K562 (cell line): ENCODE data around the gene CDC42BPB. TPM values are rescaled to one million over a fixed set of nuclear protein-coding genes. Genes with fewer than 3 reads are reported as not detected.

Source experiments
- ATAC-seq: fragments of 200-7000 bp; cut with Tn5 transposase; 3 replicates; pipeline ENCODE4 v1.9.1; 2020; ENCODE audit warnings: moderate library complexity
- BruUV-seq: library from RNA; stranded (reverse); fragments of 400-500 nt; replicated peaks from 2 replicates; lab custom pipeline; 2021; lab: Mats Ljungman, UMichigan
- CTCF ChIA-PET: fragments of 300-600 bp; formaldehyde crosslinking; extraction: SDS; loops from one replicate; lab custom pipeline; 2021; ENCODE audit warnings: low intra/inter-chr PET ratio; lab: Yijun Ruan, JAX
- POLR2A ChIA-PET: fragments of 300-600, 350-650 bp; sonication (Branson Sonifier 250); formaldehyde crosslinking; extraction: SDS; loops from one replicate; lab custom pipeline; 2021; ENCODE audit warnings: antibody characterized with exemption, inconsistent platforms; lab: Yijun Ruan, JAX
- DNase-seq, 4 experiments: peaks; one replicate each; pipeline versions ENCODE4 v3.0.0 to v3.0.0-alpha.2; 2011 to 2018; ENCODE audit warnings: low spot score in 3 of 4, mixed read lengths in 3 of 4; ENCODE audit errors: extremely low read depth in 1 of 4
- FAIRE-seq: peaks from 2 replicates; lab custom pipeline; 2011; peaks lifted over from hg19 to GRCh38; lab: Jason Lieb, UNC
- H2AFZ ChIP-seq: 2 replicates; pipeline ENCODE4 v1.6.0; 2011; ENCODE audit warnings: low read depth, low read length, control low read depth, inconsistent platforms
- H3K27ac ChIP-seq: fragments of 200-600 bp; 3 replicates; pipeline ENCODE4 v1.8.0; 2011; ENCODE audit warnings: low read depth, mild to moderate bottlenecking, control low read depth, inconsistent platforms, low read length, moderate library complexity, mixed read lengths; ENCODE audit errors: extremely low read depth
- H3K27me3 ChIP-seq, 2 experiments: fragments of 300-600 bp in 1 of 2; 2 replicates in 1 of 2; 3 replicates in 1 of 2; pipeline versions ENCODE4 v1.6.0 to v1.8.0; 2011; ENCODE audit warnings: inconsistent platforms in 2 of 2, low read length in 2 of 2, mild to moderate bottlenecking in 1 of 2, mixed read lengths in 1 of 2, moderate library complexity in 1 of 2; ENCODE audit not compliant: control insufficient read depth in 2 of 2, insufficient read depth in 2 of 2
- H3K36me3 ChIP-seq: fragments of 300-600 bp; 3 replicates; pipeline ENCODE4 v1.8.0; 2011; ENCODE audit warnings: mild to moderate bottlenecking, low read length, inconsistent platforms; ENCODE audit not compliant: control insufficient read depth, insufficient read depth
- H3K4me1 ChIP-seq, 2 experiments: fragments of 200-600 bp in 1 of 2; replicated peaks in 1 of 2; 2 replicates in 1 of 2; 3 replicates in 1 of 2; pipeline versions ENCODE4 v1.5.1 to v1.8.0; 2011; ENCODE audit warnings: inconsistent platforms in 2 of 2, low read length in 2 of 2, mild to moderate bottlenecking in 1 of 2, mixed read lengths in 1 of 2, moderate library complexity in 1 of 2; ENCODE audit not compliant: control insufficient read depth in 2 of 2, insufficient read depth in 2 of 2
- H3K4me2 ChIP-seq: 2 replicates; pipeline ENCODE4 v1.6.1; 2011; ENCODE audit warnings: low read length, control low read depth, inconsistent platforms, mixed read lengths; ENCODE audit not compliant: insufficient read depth
- H3K4me3 ChIP-seq: fragments of 200-600 bp; sonication (generic), shearing (Covaris generic); 2 replicates; pipeline ENCODE4 v1.5.1; 2016; ENCODE audit warnings: control low read depth, inconsistent platforms
- H3K79me2 ChIP-seq: fragments of 200-600 bp; 3 replicates; pipeline ENCODE4 v1.8.0; 2011; ENCODE audit warnings: low read length, inconsistent platforms; ENCODE audit not compliant: control insufficient read depth, insufficient read depth
- H3K9ac ChIP-seq, 2 experiments: 2 replicates each; pipeline versions ENCODE4 v1.6.0 to v1.6.1; 2011; ENCODE audit warnings: low read depth in 2 of 2, low read length in 2 of 2, control low read depth in 1 of 2, inconsistent platforms in 1 of 2, mild to moderate bottlenecking in 1 of 2, mixed read lengths in 1 of 2; ENCODE audit not compliant: insufficient read depth in 1 of 2
- H3K9me1 ChIP-seq: one replicate; pipeline ENCODE4 v1.6.0; 2011; ENCODE audit warnings: inconsistent platforms, mild to moderate bottlenecking, low read length, moderate library complexity; ENCODE audit not compliant: control insufficient read depth, insufficient read depth
- H3K9me3 ChIP-seq: replicated peaks from 2 replicates; pipeline ENCODE4 v1.5.1; 2011; ENCODE audit warnings: low read depth, low read length, inconsistent platforms; ENCODE audit not compliant: control insufficient read depth, insufficient read depth
- H4K20me1 ChIP-seq: replicated peaks from 2 replicates; pipeline ENCODE4 v1.6.1; 2011; ENCODE audit warnings: low read length, inconsistent platforms, mixed read lengths; ENCODE audit not compliant: control insufficient read depth, insufficient read depth
- ARHGAP35 ChIP-seq: fragments of 450-650 bp; IDR thresholded peaks from 2 replicates; pipeline ENCODE4 v1.6.1; 2018; ENCODE audit not compliant: partially characterized antibody
- ARID3B ChIP-seq: fragments of 250-450 bp; sonication (Bioruptor Pico); IDR thresholded peaks from 2 replicates; pipeline ENCODE4 v1.4.0; 2020; ENCODE audit warnings: borderline replicate concordance
- BRCA1 ChIP-seq, 2 experiments: fragments of 450-650 bp in 1 of 2; sonication (generic) in 1 of 2; formaldehyde crosslinking in 1 of 2; IDR thresholded peaks; 2 replicates each; pipeline versions ENCODE4 v1.5.0 to v1.6.1; 2017 to 2020; ENCODE audit warnings: mild to moderate bottlenecking in 1 of 2, missing genetic modification reagents in 1 of 2
- EP300 ChIP-seq: IDR thresholded peaks from 2 replicates; pipeline ENCODE4 v1.6.1; 2012; ENCODE audit warnings: low read length, improper control_type of control experiment
- ESRRA ChIP-seq: fragments of 450-650 bp; IDR thresholded peaks from 2 replicates; pipeline ENCODE4 v1.6.1; 2014; ENCODE audit warnings: low read depth, mild to moderate bottlenecking, moderate library complexity, borderline replicate concordance
- GABPA ChIP-seq: fragments of 200-800 bp; sonication (Bioruptor generic); conservative IDR thresholded peaks from 2 replicates; pipeline ENCODE4 v1.6.1; 2016; ENCODE audit warnings: low read depth, missing genetic modification characterization, missing compliant biosample characterization
- GABPB2 ChIP-seq: fragments of 250-450 bp; sonication (Bioruptor Pico); conservative IDR thresholded peaks from 2 replicates; pipeline ENCODE4 v1.5.1; 2021; ENCODE audit warnings: mild to moderate bottlenecking
- ILF3 ChIP-seq: fragments of 450-650 bp; IDR thresholded peaks from 2 replicates; pipeline ENCODE4 v1.6.1; 2018; ENCODE audit warnings: antibody characterized with exemption, mild to moderate bottlenecking, moderate library complexity, borderline replicate concordance
- KLF1 ChIP-seq: fragments of 450-650 bp; IDR thresholded peaks from 2 replicates; pipeline ENCODE4 v1.6.1; 2016; ENCODE audit warnings: missing genetic modification characterization, missing compliant biosample characterization
- NBN ChIP-seq: fragments of 450-650 bp; IDR thresholded peaks from 2 replicates; pipeline ENCODE4 v1.6.1; 2016; ENCODE audit warnings: low read depth, mild to moderate bottlenecking
- NONO ChIP-seq, 2 experiments: fragments of 200-400 bp in 1 of 2; fragments of 450-650 bp in 1 of 2; formaldehyde crosslinking in 1 of 2; IDR thresholded peaks; 2 replicates each; pipeline ENCODE4 v1.6.1; 2017; ENCODE audit warnings: low read depth in 2 of 2, mild to moderate bottlenecking in 2 of 2, moderate library complexity in 2 of 2, low read length in 1 of 2
- NR4A1 ChIP-seq, 2 experiments: fragments of 250-450 bp in 1 of 2; fragments of 450-650 bp in 1 of 2; sonication (Bioruptor Pico) in 1 of 2; IDR thresholded peaks; 2 replicates each; pipeline versions ENCODE4 v1.4.0 to v1.6.1; 2016 to 2020; ENCODE audit warnings: mild to moderate bottlenecking in 2 of 2, missing compliant biosample characterization in 1 of 2, missing genetic modification characterization in 1 of 2, moderate library complexity in 1 of 2
- RBM39 ChIP-seq: fragments of 200-400 bp; formaldehyde crosslinking; optimal IDR thresholded peaks from 2 replicates; pipeline ENCODE3; 2018; ENCODE audit warnings: low read depth, low read length
- SMC3 ChIP-seq: conservative IDR thresholded peaks from 2 replicates; pipeline ENCODE4 v1.6.1; 2011; ENCODE audit warnings: low read depth, low read length, improper control_type of control experiment; ENCODE audit not compliant: insufficient read depth
- U2AF1 ChIP-seq: fragments of 200-400 bp; formaldehyde crosslinking; optimal IDR thresholded peaks from 2 replicates; pipeline ENCODE3; 2017; ENCODE audit warnings: mild to moderate bottlenecking, low read depth, low read length, moderate library complexity
- ZSCAN32 ChIP-seq: fragments of 450-650 bp; formaldehyde crosslinking; IDR thresholded peaks from 2 replicates; pipeline ENCODE4 v1.4.0; 2020; ENCODE audit warnings: mild to moderate bottlenecking, moderate library complexity
- ZZZ3 ChIP-seq: fragments of 450-650 bp; IDR thresholded peaks from 2 replicates; pipeline ENCODE4 v1.6.1; 2016; ENCODE audit warnings: antibody characterized with exemption, mild to moderate bottlenecking, moderate library complexity
- WGBS: fragments of 100-300 bp; shearing (Covaris generic); methylation state at CpG from one replicate; pipeline ENCODE4 v1.1.6; 2016; ENCODE audit warnings: low coverage, mixed read lengths; ENCODE audit not compliant: insufficient coverage; ENCODE audit errors: missing lambda C conversion rate; 5-methylcytosine and 5-hydroxymethylcytosine counted together
- in situ Hi-C: fragments of 300-500 bp; cut with MboI; formaldehyde crosslinking; loops from 4 replicates; pipeline ENCODE4 v1.15.0; 2018; ENCODE audit warnings: inconsistent platforms, mixed read lengths
- intact Hi-C: fragments of 100-400 bp; cut with micrococcal nuclease; formaldehyde crosslinking; loops from 2 replicates; pipeline ENCODE4 v1.14.2; 2022
- polyA plus RNA-seq, 8 experiments: library from polyadenylated mRNA; depleted of rRNA in 4 of 8; stranded (reverse) in 5 of 8; unstranded in 3 of 8; fragments of >200 nt; fragmentation: Nextera tagmentation in 2 of 8; fragmentation: Illumina TruSeq in 1 of 8; extraction: Ambion mirVana in 2 of 8; extraction: Trizol in 1 of 8; gene quantifications; 2 replicates each; pipeline versions ENCODE4 v1.2.1 to v1.2.3, GENCODE V29; 2011 to 2014; ENCODE audit warnings: inconsistent platforms in 1 of 8, missing spikeins in 1 of 8
- total RNA-seq, 7 experiments: library from RNA; depleted of rRNA in 6 of 7; stranded (reverse); fragments of >200 nt in 6 of 7; fragmentation: Illumina TruSeq in 2 of 7; extraction: Trizol in 2 of 7; gene quantifications; 2 replicates each; pipeline versions ENCODE4 v1.2.1 to v1.2.3, GENCODE V29; 2011 to 2021; ENCODE audit warnings: low replicate concordance in 1 of 7

CDC42BPB gene
- total and polyA plus RNA-seq, 9 of the 15 experiments (the other 6 are each of a cell fraction or from before 2014, with no cell fraction given): 0.07 to 24.3 (median 12.6) TPM

- H4K20me1 ChIP-seq: no peaks in the 10 kb centered on the region
- no peak overlapping the region for H3K9ac ChIP-seq
- no TSS peak for BruUV-seq
- H3K4me2 ChIP-seq: no peak overlapping the region
- no peak overlapping the region for H3K27ac ChIP-seq
- no peak for DNase-seq
- 81% methylated on average over 8 of the region's 8 CpGs for WGBS
- H3K79me2 ChIP-seq: no peaks in the 10 kb centered on the region
- no peaks in the 10 kb centered on the region for H3K9me3 ChIP-seq
- no peak for FAIRE-seq
- in situ Hi-C loops: no loop called here
- H2AFZ ChIP-seq: no peak overlapping the region
- peaks cover 17% of the 10 kb centered on the region; the same call in 2 of the 3 replicates for H3K36me3 ChIP-seq
- peaks cover 3% of the 10 kb centered on the region for H3K9me1 ChIP-seq
- POLR2A ChIA-PET: interaction anchor here (0.6 kb wide), 1 partner anchor 91 kb away, joined by 3 read pairs; no protein-coding TSS in a partner anchor
- CTCF ChIA-PET: no interaction called here
- intact Hi-C loops: no loop called here
- no peaks in the 10 kb centered on the region for H3K4me1 ChIP-seq
- no peak for ATAC-seq
- no peak overlapping the region for H3K4me3 ChIP-seq
- no peaks in the 10 kb centered on the region for H3K27me3 ChIP-seq
- TF ChIP-seq EP300 (no peak), ZSCAN32 (no peak), GABPA (tag) (no peak), ARID3B (CRISPR knock-in tag) (no peak), U2AF1 (no peak), GABPB2 (CRISPR knock-in tag) (no peak), KLF1 (tag) (no peak), ZZZ3 (no peak), SMC3 (no peak), NR4A1 (CRISPR knock-in tag; IDR thresholded peaks at IDR 0.05) (no peak), NR4A1 (tag; IDR thresholded peaks at IDR 0.05) (no peak), BRCA1 (IDR thresholded peaks at IDR 0.05) (no peak), BRCA1 (CRISPR knock-in tag; IDR thresholded peaks at IDR 0.05) (no peak), NBN (no peak), ESRRA (no peak), NONO (IDR thresholded peaks at IDR 0.05; ENCODE audit: low read depth in 2 of 2, low read length in 1 of 2) (no peak), ILF3 (no peak), RBM39 (no peak), ARHGAP35 (no peak)
These were observed 76.9 kb downstream of the CDC42BPB start for GRCh38 chr14:102980409-102980810.
